ENCODE results near the gene EIF5A2.

EIF5A2 gene

GRCh38 chr3:170848292-170848917 lies 60.0 kb downstream of the EIF5A2 start:
- peak; percentile 85 for FAIRE-seq

- no peak for FAIRE-seq
Measured at GRCh38 chr3:170844377-170844776, 64.1 kb downstream of the EIF5A2 start.

DNA sequence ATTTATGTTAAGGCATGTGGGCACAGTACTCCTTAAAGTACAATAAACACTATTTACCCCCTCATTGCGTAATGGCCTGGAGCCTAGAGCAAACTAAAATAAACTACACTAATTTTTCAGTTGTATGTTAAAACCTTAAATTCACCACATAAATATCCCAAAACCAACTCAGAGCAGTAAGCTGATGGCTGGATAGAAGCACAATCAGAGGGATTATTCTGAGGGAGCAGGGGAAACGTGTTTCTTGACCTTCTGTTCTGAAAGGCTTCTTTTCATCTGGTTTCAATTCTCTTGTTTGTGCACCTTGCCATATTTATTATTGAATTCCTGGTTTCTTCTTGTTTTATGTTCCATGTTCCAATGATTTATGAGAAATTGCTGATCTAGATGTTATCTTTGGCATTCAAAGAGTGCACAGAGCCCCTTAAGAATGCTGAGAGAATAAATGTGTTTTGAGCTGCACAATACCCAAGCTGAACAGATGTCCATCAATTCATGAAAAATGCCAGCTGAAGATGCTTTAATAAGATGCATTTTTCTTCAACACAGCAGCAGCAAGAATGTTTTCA lies 68.1 kb downstream of the EIF5A2 start:
- no peak for FAIRE-seq

DNA sequence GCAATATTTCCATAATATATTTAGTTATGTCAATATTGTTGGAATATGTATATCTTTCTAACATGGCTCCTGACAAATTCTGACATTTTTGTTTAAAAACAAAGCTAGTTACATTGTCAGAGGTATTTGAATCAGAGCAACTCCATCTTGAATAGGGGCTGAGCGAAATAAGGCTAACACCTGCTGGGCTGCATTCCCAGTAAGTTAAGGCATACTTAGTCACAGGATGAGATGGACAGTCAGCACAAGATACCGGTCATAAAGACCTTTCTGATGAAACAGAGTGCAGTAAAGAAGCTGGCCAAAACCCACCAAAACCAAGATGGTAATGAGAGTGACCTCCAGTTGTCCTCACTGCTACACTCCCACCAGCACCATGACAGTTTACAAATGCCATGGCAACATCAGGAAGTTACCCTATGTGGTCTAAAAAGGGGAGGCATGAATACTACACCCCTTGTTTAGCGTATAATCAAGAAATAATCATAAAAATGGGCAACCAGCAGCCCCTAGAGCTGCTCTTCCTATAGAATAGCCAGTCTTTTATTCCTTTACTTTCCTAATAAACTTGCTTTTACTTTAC lies 68.8 kb downstream of the EIF5A2 start:
- no peak for FAIRE-seq
